NCI-H510A treated with DMSO at 0.1 percent for 48 hours (cell line): ENCODE results near the gene EFEMP1.

Experiments
- DNase-seq: peaks from one replicate; lab custom pipeline; 2025; lab: John Stamatoyannopoulos, UW

Gene EFEMP1

DNA sequence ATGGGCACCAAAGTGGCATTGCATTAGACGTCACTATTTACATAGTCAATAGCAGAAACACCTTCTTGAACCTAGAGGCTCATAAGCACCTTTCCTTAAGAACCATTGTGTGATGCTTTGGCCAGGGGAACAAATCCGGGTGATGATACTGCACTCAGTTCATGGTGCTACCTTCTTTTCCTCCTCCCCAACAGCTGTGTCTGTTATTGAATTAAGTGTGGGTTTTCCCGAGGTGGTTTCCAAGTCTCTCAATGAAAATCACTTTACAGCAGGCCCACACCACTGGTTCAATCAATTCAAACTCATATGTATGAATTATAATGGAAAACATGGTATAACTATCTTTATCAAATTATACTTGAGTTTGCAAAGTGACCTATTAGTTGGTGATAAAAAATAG lies 9.3 kb upstream of the EFEMP1 start:
- DNase-seq, result no peak

DNA sequence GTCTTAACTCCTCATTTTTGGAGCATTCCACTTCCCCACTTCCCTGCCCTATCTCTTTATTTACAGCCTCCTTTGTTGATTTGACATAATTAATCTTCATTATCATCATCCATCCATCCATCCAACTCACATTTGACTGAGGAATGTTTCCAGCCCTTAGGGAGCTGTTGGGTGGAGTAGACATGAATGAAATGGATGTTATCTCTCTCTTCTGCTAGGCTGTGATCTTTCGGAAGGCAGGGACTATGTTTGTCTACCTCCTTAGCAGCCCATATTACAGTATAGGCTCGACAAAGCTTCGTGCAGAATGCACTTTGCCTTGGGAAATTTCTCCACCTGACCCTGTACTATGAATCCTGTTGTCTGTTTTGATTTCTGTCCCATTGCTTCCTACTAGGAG lies 7.7 kb upstream of the EFEMP1 start:
- DNase-seq, result no peak

DNA sequence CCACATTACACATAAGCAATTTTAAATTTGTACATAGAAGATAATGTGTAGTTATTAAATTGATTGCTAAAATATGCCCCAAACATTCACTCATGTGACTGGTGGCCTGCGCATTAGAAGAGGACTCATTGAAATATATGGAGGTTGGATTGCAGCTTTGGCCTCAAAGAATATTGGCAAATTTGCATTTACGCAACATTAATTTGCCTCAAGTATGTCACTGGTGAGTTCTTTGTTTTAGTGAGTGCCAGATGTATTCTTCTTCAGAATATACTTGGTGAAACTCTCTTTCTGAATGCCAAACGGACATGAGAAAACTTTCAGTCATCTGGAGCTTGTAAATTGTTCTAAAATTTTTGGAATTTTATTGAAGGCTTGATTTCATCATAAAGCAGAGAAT lies 5.9 kb upstream of the EFEMP1 start:
- DNase-seq, result no peak

DNA sequence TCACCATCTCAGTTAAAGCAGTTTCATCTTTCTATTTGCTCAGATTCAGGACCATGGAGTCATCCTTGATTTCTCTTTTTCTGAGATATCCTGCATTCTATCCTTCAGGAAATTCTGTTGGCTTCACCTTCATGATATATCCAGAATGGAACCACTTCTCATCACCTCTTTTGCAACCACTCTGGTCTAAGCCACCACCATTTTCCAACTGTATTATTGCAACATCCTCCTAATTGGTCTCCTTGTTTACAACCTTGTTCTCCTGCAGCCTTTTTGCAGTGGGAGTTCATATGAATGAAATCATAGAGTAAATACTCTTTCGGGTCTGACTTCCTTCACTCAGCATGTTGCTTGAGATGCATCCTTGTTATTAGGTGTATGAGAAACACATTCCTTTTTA lies 3.4 kb upstream of the EFEMP1 start:
- DNase-seq, result no peak

DNA sequence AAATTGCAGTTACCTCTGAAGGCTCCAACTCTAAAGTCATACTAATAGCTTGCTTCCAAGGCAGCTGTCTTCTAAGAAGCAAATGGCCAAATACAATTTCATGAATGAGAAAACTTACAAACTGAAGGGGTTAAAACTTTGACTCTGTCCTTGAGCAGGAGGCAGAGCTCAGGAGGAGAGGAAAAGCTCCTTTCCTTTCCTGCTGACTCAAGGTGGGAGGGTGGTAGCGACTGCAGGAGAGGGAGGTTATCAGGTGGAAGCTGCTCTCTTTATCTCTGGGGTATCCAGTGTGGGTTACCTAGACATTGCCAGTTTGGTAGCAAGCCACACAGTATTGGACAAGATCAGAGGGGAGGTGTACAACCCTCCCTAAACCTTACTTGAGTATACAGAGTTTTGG lies 2.7 kb upstream of the EFEMP1 start:
- no peak for DNase-seq

DNA sequence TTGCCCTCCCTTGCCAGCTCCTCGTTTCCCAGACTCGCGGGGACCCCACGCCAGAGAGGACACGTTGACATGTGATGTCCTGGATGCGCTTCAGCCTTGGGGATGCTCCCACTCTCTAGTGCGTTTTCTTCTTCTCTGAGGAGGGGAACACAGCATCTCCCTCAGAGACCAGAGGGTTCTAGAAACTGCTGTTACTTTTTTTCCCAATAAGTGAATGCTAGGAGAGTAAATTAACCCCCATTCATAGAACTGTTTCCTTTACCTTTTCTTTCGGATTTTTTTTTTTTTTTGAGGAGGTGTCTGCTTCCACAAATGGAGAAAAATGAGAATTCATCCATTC lies 370 bp upstream of the EFEMP1 start:
- peak; percentile 17 for DNase-seq

DNA sequence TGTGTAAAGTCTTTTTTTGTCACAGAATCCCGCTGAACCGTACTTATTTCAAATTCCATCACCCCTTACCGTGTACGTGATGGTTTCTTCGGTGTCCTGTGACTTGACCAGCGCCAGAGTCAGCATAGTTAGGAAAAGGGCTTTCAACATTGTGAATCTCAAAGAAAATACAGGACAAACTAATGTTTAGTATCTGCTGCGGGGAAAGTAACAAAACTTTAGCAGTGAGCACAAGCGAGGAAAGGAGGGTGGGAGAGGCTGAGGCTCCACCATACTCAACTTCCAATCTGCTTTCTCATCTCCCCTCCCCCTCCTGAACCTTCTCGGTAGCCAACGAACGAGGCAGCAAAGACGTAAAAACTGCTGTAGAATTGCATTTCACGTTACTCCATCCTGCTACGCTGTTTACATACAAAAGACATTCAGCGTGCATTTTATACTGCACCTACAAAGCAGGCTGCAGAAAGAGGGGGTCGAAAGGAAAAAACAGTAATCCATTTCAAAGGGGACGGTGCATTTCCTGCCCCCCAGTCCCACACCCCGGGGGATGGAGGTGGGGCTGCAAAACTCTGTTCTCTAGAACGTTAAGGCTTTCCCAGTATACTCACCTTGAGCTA lies 1.2 kb downstream of the EFEMP1 start:
- no peak for DNase-seq

DNA sequence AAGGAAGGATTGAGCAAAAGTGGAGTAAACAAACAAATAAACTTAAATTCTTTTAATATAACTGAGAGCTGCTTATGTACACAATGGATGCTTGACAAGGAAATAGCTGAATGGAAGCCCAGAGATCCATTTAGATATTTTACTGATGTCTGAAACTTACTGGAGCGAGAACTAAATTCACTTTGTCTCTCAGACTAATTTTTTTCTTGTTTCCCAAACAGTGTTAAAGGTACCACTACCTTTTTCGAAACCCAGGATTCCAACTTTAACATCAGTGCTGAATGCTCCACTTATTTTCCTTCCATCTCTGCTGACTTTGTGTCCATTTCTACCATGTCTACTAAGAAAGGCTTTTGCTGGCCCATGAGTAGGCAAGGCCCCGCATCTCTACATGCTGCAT lies 4.0 kb downstream of the EFEMP1 start:
- DNase-seq, result no peak

DNA sequence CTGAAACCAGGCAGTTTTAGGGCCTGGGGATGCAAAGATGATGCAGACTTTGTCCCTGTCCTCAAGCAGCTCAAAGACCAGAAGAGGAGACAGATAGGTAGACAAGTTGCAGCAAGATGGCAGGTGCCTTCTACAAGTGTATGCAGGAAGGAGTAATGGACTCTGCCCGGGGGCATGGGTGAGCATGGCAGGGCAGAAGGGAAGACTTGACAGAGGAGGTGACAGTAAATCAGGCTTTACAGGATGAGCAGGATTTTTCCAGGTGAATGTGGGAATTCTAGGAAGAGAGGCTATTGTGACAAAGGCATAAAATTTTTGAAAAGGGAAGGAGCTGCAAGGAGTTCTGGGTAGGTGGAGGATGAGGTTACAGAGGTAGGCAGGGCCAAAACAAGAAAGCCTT lies 4.7 kb downstream of the EFEMP1 start:
- no peak for DNase-seq

DNA sequence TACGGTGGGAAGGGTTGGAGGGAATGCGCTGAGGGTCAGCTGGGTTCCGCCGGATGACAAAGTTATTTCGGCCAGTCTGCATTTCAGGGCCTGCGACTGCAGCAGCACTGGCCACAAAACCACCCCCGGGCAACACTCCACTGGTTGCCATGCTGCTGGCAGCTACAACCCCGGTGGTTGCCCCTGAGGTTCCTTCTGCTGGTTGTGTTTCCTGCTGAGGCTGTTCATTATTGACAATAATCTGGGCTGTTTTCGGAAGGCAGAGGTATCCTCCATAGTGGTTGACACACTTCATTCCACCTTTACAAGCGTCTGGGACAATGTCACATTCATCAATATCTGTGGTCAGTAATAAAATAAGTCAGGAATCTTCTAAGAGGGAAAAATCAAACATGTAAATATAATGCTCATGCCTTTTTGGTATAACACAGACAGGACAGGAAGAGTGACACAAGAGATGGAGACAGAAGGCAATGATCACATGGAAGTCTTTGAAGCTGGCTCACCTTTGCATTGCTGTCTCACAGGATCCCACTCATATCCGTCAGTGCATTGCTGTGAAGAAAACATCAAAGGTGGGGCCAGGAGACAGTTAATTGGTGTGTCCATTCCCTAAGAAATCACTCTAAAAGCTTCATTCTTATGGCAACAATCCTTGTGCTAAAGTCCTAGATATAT lies 5.7 kb downstream of the EFEMP1 start:
- DNase-seq, result no peak

DNA sequence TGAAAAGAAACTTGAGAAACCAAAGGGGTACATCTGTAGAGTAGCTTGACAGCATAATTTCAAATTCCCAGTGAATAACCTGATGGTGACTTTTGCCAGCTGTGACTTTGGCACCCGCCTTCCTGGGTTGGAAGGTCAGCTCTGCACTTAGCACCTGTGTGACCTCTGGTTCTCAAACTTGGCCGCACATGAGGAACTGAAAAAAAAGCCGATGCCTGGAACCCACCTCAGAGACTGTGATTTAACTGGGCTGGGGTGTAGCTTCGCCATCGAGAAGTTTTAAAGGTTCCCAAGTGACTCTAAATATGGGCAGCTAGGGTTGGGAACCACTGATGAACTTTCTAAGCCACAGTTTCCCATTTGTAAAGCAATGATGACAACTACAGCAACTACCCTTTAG lies 6.5 kb downstream of the EFEMP1 start:
- DNase-seq, result no peak

DNA sequence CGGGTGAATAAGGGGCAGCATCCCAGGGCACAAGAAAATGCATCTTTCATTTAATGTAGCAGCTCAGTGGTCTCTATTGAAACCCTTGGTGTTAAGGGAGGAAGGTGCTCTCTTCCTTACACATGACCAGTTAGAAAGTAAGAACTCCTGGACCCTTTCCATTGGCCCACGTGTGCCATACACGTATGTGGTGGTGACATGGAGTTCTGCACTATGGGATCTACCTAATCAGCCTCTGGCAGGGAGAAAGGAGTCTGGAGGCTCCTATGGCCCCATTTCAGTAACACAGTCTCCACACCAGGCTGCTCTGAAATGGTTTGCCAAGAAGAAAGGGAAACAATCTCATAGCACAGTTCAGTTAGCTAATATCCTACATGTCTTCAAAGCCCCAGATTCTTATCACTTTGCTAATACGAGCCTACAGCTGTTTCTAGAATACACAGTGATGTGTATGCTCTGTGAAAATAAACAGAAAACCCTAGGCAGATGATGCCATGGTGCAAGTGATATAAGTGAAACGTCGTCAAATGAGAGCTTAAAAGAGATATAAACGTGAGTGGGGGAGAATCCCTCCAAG lies 7.0 kb downstream of the EFEMP1 start:
- no peak for DNase-seq

DNA sequence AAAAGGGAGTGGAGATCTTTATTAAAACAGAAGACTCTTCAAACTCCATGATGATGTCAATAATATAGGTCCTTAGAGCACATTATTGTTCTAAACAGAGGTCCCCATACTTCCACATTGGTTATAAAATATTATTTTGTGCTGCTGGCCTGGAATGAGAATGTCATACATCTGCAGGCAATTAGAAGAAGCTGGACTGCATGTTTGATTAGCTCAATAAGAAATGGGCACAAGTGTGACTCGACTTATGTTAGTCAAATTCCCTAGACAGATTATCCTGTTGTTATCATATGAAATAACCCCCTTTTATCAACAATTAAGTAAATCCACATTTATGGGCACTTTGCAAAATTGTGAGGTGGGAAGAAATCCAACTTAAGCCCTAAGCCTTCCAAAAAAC lies 8.8 kb downstream of the EFEMP1 start:
- no peak for DNase-seq

DNA sequence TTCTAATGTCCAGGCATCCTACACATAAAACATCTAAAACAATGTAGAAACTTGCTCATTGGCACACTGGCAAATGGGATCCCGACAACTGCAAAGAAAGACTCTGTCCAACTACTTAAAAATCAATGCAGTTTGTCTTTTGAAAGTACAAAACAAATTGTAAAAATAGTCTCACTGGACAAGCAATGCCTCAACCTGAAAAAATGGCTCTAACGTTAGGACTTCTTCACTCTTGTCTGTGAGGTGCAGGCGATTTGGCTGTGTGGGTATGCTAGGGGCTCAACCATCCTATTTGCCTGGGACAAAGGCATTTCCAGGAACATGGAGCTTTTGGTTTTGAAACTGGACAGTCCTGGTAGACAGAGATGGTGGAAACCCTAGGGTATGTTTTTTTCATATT lies 10.7 kb downstream of the EFEMP1 start:
- DNase-seq, result no peak

DNA sequence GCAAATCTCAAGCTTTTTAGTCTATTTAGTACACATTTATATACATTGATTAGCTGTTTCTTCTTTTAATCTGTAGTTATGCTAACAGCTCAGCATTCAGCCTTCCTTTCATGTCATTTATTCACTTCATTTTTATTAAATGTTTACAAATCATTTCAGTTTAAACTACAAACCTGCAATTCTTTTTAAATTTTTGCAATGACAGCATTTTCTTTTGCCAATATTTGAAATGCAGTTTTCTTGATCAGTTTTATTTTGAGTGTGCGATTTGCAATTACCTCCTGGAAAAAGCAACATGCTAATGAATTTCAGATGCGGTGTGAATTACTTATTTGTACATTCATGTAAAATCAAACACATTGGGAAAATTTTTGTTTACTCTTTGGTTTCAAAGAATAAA lies 13.5 kb downstream of the EFEMP1 start:
- DNase-seq, result no peak

DNA sequence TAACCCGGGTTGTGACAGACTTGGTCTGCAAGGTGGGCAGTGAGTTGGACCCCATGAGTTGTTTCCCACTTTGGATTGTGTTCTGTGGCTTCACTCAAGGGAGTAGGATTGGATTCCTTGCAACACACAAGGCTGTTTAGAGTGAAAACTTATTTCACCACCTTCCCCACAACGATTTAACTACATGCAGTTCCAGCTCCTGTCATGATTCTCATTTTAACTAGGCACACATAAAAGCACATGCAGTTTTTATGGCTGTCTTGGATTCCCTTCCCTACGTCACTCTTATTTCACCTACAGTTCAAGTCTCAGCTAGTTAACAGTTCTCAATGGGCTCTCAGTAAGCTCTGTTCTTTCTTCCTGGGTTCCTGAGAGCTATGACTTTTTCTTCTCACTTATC lies 15.9 kb downstream of the EFEMP1 start:
- no peak for DNase-seq

DNA sequence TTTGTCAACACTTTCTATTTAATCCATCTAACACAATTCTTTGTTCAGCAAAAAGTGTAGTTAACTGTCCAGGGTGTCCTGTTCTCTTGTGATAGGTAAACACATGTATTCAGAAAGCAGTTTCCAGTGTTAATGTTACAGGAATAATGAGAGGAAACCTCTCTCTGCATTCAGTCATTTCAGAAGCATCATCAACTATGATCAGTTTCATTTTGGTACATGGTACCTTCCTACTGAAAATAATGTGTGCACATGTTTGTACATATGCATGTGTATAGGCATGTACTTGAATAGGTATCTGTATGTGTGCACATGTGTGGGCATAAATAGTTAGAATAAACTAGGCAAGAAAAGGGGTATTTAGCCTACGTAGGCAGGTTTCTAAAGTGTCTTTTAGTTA lies 16.6 kb downstream of the EFEMP1 start:
- no peak for DNase-seq

DNA sequence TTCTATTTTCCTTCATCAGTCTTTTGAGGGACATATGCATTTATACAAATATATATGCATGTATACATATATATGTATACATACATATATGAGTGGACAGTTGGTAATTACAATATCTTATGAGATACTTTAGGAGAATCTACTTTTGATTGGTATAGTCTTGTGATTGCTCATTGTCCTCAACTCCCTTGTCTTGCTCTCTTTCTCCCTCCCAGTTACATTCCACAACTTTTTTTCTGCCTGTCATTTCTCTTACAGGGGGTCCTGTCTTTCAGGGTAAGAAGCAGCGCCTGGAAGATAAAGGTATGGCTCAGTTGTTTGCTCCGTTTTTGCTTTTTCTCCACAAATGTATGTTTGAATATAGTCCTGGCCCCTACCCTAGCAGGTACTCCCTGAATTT lies 19.9 kb downstream of the EFEMP1 start:
- DNase-seq, result no peak

DNA sequence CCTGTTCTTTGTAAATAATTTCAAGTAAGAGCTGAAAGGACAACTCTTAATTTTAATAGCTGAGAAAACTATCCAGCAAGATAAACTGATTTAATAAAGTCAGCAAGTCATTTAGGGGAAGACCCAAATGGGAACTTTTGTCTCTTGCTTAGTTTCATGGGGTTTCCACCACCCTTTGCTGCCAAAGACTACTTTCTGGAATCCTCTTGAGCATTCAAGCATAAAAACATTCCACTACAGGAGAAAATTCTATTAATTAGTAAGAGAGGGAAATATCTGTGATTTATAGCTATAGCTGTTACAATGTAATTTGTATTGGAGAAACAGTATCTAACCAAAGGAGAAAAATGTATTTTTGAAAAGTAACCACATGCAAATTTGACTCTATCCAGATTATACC lies 20.6 kb downstream of the EFEMP1 start:
- no peak for DNase-seq

DNA sequence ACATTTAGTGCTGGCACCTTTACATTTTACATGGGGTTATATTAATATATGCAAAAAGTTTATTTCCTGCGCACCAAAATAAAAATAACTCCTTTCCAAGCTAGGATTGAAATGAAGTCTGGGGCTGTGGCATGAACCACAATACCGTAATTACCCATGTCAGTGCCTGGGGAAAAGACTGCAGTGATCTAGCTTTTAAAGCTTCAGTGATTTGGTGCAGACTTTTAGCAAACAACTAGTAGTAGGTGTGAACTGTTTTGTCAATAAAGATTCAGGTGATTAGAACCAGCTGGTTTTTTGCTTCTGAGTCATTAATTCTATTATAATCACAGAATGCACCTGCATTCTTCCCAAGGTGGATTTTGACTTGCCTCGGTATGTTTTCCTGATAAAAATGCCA lies 21.2 kb downstream of the EFEMP1 start:
- DNase-seq, result no peak

DNA sequence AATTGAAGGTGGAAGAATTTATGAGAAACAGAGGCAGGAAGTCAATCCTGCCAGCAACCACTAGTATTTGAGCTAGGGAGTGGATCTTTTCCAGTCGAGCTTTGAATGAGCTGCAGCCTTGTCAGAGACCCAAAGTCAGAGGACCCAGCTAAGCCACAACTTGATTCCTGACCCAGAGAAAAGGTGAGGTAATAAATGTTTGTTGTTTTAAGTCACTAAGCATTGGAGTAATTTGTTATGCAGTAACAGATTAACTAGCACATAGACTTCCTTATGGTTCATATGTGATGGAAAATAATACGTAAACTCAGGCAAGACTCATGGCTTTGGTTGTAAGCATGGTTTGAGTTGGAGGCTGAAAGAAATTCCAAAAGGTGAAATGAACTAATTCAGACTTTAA lies 21.6 kb downstream of the EFEMP1 start:
- DNase-seq, result no peak

DNA sequence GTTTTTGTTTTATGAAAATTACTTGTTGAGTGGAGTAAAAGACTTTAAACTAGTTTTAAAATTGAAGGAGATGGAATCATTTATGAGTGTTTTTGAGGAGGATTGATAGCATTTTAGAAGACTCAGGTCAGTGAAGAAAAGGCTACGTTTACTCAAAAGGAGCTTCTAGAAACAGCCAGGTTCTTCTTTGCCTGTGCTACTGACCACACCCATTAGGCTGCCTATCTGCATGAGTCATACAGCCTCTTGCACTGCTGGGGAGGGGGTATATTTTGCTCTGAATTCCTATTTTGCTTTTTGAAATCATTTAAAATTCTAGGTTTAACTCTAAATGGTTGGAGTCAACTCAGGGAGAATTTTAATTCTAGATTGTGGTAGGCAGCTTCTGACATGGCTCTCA lies 22.3 kb downstream of the EFEMP1 start:
- no peak for DNase-seq

DNA sequence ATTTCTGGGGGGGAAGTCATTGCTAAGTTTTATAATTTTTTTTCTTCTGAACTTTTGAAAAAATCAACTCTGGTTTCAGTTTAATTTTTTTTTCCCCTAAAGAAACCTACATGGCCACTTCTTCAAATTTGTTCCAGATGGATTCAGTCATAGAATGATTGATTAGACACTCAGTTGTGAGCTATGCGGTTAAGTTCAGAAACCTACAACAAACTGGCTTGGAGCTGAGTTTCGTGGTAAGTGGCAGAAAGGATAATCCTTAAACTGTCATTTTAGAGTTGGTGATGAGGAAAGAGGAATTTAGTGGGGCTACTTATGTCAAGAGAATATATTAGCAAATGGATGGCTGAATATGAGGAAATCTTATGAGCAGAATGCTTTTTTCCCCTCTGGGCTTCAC lies 23.7 kb downstream of the EFEMP1 start:
- DNase-seq, result no peak

DNA sequence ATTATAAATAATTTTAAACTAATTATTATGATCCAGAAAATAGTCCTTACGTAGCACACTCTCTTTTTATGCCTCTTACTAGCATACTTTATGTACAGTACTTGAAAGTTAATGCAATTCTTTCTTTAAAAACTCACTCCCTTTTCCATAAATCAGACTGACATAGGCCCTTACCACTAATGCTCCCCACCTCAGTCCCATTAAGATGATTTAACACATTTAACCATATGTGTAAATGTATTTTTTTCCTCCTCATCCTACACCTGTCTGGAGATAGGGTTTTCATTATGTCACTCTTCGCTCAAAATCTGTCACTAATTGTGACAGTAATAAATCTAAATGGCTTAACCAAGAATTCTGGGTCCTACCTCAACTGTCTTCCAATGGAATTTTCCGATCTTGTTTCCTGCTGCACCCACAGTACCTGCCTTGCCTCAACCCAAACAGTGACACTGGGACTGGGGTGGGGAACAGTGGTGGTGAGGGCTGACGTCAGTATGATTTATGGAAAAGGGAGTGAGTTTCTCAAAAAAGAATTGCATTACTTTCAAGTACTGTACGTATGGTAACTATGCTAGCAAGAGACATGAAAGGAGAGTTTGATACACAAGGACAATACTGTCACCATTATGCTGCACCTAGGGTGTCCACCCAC lies 25.1 kb downstream of the EFEMP1 start:
- no peak for DNase-seq
